Nephron (organoid): ENCODE data around the gene SPG11.

ENCODE experiments used
- H3K27ac Mint-ChIP-seq, 3 experiments: 2 replicates each; pipeline ENCODE4 v1.8.0; 2020; ENCODE audit warnings: mixed read lengths in 3 of 3, mild to moderate bottlenecking in 2 of 3, moderate library complexity in 1 of 3
- H3K27me3 Mint-ChIP-seq: 2 replicates; pipeline ENCODE4 v1.8.0; 2021; ENCODE audit warnings: low read depth, mild to moderate bottlenecking, moderate library complexity, mixed read lengths
- H3K36me3 Mint-ChIP-seq: 2 replicates; pipeline ENCODE4 v1.8.0; 2020; ENCODE audit warnings: low read depth, mixed read lengths
- H3K4me1 Mint-ChIP-seq: 2 replicates; pipeline ENCODE4 v1.8.0; 2020; ENCODE audit warnings: mixed read lengths
- H3K4me3 Mint-ChIP-seq, 3 experiments: 2 replicates each; pipeline ENCODE4 v1.8.0; 2020; ENCODE audit warnings: mild to moderate bottlenecking in 3 of 3, mixed read lengths in 3 of 3, moderate library complexity in 2 of 3
- H3K9me3 Mint-ChIP-seq: 2 replicates; pipeline ENCODE4 v1.8.0; 2020; ENCODE audit warnings: mixed read lengths
- TF ChIP-seq, protein P1 (sequence below), 3 experiments: fragments of 200-600 bp; sonication (generic); IDR thresholded peaks; one replicate each; pipeline ENCODE4 v1.5.0; 2021; ENCODE audit warnings: antibody characterized with exemption in 3 of 3; ENCODE audit not compliant: unreplicated experiment in 3 of 3

The SPG11 gene

DNA sequence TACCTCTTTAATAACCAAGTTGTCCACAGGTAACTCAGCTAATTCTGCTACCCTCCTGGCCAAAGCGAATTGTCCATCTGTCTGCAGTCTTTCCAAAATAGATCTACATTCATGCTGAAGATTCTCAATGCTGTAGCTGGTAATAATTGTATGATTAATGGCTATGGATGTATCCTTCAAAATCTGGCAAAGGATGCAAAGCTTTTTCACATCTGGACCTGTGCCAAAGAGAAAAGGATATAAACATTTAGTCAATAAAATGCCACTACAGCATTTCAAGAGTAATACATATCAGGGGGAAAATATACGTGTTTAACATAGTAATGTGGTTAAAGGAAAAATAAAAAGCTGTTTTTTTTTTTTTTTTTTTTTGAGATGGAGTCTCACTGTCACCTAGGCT lies 77.8 kb downstream of the SPG11 start:
- Mint-ChIP-seq H3K4me1 (no peaks in the 10 kb centered on the region), H3K36me3 (peaks cover 66% of the 10 kb centered on the region)

DNA sequence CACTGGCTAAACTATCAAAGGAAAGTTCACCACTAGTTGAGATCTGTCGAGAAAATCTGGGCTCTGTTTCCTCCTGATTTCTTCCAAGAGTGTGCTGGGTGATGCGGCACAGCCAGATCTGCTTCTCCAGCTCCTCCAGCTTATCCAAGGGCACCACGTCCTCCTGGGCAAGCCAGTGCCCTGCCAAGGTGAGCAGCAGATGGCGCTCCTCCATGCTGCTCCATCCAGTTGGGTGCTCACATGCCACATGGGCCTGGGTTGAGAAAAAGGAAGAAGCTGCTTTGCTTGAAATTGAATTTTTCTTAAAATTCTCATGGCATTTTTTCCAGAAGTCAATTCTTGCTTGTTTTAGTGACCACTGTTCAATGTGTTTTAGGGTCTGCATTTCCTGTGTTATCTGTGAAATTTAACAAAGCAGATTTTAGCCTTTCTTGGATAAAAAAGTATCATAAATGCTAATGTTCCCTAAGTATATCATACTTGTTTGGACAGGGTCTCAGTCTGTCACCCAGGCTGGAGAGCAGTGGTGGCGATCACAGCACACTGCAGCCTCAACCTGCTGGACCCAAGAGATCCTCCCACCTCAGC lies 79.2 kb downstream of the SPG11 start:
- Mint-ChIP-seq H3K4me3 (no peak overlapping the region), H3K27ac (no peak overlapping the region), H3K27me3 (no peaks in the 10 kb centered on the region), H3K36me3 (peaks cover 66% of the 10 kb centered on the region), H3K4me1 (no peaks in the 10 kb centered on the region), H3K9me3 (no peaks in the 10 kb centered on the region)
- TF ChIP-seq, protein P1, sequence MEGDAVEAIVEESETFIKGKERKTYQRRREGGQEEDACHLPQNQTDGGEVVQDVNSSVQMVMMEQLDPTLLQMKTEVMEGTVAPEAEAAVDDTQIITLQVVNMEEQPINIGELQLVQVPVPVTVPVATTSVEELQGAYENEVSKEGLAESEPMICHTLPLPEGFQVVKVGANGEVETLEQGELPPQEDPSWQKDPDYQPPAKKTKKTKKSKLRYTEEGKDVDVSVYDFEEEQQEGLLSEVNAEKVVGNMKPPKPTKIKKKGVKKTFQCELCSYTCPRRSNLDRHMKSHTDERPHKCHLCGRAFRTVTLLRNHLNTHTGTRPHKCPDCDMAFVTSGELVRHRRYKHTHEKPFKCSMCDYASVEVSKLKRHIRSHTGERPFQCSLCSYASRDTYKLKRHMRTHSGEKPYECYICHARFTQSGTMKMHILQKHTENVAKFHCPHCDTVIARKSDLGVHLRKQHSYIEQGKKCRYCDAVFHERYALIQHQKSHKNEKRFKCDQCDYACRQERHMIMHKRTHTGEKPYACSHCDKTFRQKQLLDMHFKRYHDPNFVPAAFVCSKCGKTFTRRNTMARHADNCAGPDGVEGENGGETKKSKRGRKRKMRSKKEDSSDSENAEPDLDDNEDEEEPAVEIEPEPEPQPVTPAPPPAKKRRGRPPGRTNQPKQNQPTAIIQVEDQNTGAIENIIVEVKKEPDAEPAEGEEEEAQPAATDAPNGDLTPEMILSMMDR (IDR thresholded peaks at IDR 0.05; ENCODE audit: unreplicated experiment in 3 of 3), result no peak

More for the DNA sequence above, 77.8 kb downstream of the SPG11 start:
- TF ChIP-seq, protein P1 (IDR thresholded peaks at IDR 0.05; ENCODE audit: unreplicated experiment in 3 of 3), result no peak
- H3K4me3 Mint-ChIP-seq, result no peak overlapping the region
- H3K27me3 Mint-ChIP-seq, result no peaks in the 10 kb centered on the region
- no peak overlapping the region for H3K27ac Mint-ChIP-seq
- no peaks in the 10 kb centered on the region for H3K9me3 Mint-ChIP-seq

DNA sequence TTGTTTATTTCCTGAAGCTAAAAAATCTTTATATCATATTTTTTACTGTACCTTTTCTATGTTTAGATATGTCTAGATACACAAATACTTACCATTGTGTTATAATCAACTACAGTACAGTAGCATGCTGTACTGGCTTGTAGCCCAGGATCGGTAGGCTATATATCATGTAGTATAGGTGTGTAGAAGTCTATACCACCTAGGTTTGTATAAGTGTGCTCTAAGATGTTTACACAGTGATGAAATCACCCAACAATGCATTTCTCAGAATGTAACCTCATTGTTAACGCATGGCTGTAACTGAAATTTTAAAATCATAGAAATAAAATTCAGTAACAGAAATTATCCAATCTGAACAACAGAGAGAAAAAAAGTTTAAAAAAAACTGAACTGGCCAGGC lies 83.4 kb downstream of the SPG11 start:
- H3K4me1 Mint-ChIP-seq, result no peaks in the 10 kb centered on the region
- TF ChIP-seq, protein P1 (IDR thresholded peaks at IDR 0.05; ENCODE audit: unreplicated experiment in 3 of 3), result no peak
- H3K27me3 Mint-ChIP-seq, result no peaks in the 10 kb centered on the region
- no peak overlapping the region for H3K4me3 Mint-ChIP-seq
- peaks cover 51% of the 10 kb centered on the region for H3K36me3 Mint-ChIP-seq
- no peaks in the 10 kb centered on the region for H3K9me3 Mint-ChIP-seq
- no peak overlapping the region for H3K27ac Mint-ChIP-seq

DNA sequence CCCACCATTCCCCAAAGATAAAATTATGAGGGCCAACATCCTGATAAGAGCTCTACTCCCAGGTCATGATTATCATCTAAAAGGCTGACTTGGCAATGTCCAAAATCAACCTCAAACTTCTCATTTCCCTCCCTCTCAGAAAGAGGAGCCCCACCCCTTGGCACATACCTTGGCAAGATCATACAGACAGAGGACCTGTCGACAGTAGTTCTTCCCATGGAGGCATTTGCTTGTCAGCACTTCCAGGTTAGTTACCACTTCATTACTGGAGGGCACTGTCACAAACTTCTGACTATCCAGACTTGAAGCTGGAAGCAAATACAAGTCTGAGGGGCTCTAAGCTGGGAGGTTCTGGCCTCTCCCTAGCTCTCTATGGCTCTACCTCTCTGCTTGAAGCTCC lies 88.7 kb downstream of the SPG11 start:
- peaks cover 44% of the 10 kb centered on the region for H3K36me3 Mint-ChIP-seq
- H3K4me1 Mint-ChIP-seq, result no peaks in the 10 kb centered on the region
- H3K9me3 Mint-ChIP-seq, result no peaks in the 10 kb centered on the region
- H3K4me3 Mint-ChIP-seq, result no peak overlapping the region
- TF ChIP-seq, protein P1 (IDR thresholded peaks at IDR 0.05; ENCODE audit: unreplicated experiment in 3 of 3), result no peak
- no peaks in the 10 kb centered on the region for H3K27me3 Mint-ChIP-seq
- no peak overlapping the region for H3K27ac Mint-ChIP-seq

DNA sequence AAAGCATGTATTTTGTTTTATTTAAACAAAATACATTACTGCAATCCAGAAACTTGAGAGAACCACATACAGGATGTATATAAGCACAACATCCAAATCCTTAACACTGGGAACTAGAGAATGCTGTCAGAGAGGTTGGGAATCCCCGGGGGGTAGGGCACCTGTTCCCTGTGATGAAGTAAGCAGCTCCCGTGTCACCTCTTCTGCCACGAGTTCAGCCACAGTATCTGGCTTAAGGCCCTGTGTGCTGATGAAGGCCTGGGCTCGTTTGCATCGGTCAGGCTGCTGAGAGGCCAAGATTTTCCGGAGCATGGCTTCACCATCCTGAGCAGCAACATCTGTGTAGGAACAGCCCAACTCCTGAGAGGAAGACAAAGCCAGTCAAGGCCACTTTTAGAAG lies 90.1 kb downstream of the SPG11 start:
- H3K4me1 Mint-ChIP-seq, result no peaks in the 10 kb centered on the region

DNA sequence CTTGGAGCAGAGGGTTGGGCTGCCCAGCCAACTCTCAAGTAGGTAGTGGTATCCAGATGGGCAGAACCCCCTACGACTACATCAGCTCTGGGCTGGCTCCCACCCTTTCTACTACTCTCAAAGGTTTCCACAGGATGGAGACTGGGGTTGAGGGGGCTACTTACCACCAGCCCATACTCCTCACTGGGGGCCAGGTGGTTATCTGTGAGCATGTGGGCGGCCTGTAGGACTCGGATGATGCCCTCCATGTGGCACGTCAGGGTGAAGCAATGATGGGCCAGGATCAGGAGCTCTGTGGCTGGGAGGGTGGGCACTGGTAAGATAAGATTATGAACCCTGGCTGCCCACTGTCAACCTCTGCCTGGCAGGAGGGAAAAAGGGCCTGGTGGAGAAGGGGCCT lies 93.1 kb downstream of the SPG11 start:
- no peak overlapping the region for H3K4me3 Mint-ChIP-seq

More for the DNA sequence above, 90.1 kb downstream of the SPG11 start:
- Mint-ChIP-seq H3K27ac (no peak overlapping the region), H3K36me3 (peaks cover 48% of the 10 kb centered on the region), H3K9me3 (no peaks in the 10 kb centered on the region), H3K4me3 (no peak overlapping the region), H3K27me3 (no peaks in the 10 kb centered on the region)
- TF ChIP-seq, protein P1 (IDR thresholded peaks at IDR 0.05; ENCODE audit: unreplicated experiment in 3 of 3), result no peak

More for the DNA sequence above, 93.1 kb downstream of the SPG11 start:
- Mint-ChIP-seq H3K4me1 (no peaks in the 10 kb centered on the region), H3K27me3 (no peaks in the 10 kb centered on the region), H3K27ac (no peak overlapping the region), H3K36me3 (peaks cover 67% of the 10 kb centered on the region), H3K9me3 (peaks cover 4% of the 10 kb centered on the region)
- TF ChIP-seq, protein P1 (IDR thresholded peaks at IDR 0.05; ENCODE audit: unreplicated experiment in 3 of 3), result no peak
